ENCODE data around the gene KDM4C.

DNA sequence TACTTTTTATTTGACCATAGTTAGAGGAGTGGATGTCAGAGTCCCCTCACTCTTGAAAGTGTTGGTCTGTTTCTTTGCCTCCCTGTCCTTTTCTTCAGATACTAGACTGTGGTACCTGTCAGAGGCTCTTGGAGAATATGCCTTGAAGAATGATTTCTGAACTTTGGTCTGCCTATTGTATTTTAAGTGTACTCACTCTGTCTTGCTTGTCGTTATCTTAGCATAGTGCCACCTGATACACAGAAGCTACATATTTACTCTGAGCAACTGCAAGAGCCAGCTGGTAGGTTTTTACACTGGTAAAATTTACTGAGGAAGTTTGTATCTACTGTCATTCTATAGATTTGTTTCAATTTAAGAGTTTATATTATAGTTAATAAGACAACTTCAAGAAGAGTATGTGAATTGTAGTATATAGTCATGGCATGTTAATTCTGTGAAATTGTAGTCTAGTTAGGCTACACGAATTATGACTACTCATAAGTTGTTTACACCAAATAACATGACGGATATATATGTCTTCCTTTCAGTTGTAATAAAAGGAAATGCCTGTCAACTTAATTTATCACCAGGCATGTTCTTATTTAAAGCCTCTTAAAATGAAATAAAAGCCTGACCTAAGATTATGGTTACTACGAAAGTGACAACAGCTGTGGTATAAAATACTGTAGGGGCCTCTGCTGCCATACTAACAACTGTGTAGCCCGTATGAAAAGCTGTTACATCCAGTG is 201.7 kb downstream of the KDM4C start:
- TF ChIP-seq EZH2 (IDR thresholded peaks at IDR 0.05) (no peak), POLR2AphosphoS5 (IDR thresholded peaks at IDR 0.05; ENCODE audit: borderline replicate concordance, low read depth, low read length) (no peak)

Measured in SK-N-MC (cell line).